Measurements from ENCODE around the gene PRDM7. TPM values are rescaled to one million over a fixed set of nuclear protein-coding genes. Genes with fewer than 3 reads are reported as not detected.

PRDM7 gene
- total and polyA plus RNA-seq, 2 donors (not counting 1 experiment from before 2014, with no cell fraction given): not detected

GRCh38 chr16:90015586-90016338 lies 61.4 kb downstream of the PRDM7 start:
- peaks cover 11% of the 10 kb centered on the region for H4K20me1 ChIP-seq (ENCODE audit: control insufficient read depth, insufficient read depth, low read length, poor library complexity, severe bottlenecking)
- H3K4me1 Mint-ChIP-seq: peaks cover 51% of the 10 kb centered on the region
- no peak overlapping the region for H3K27ac Mint-ChIP-seq
- intact Hi-C loops (cut with micrococcal nuclease): loop anchor here (5.0 to 10.0 kb wide), 2 partner anchors 68 to 91 kb away; partner anchors contain the start of genes DEF8 and TUBB3
- H3K4me3 ChIP-seq (ENCODE audit: control extremely low read depth in 1 of 5, extremely low read depth in 1 of 5, insufficient read depth in 1 of 5, low read depth in 2 of 5, low read length in 4 of 5): no peak overlapping the region
- no peak overlapping the region for H3K4me2 ChIP-seq (replicated peaks; ENCODE audit: low read depth, low read length, poor library complexity, severe bottlenecking)
- WGBS (ENCODE audit: insufficient coverage): 91% methylated on average over 19 of the region's 19 CpGs
- no peak overlapping the region for H2AFZ ChIP-seq (ENCODE audit: insufficient read depth, low read depth, low read length, poor library complexity, severe bottlenecking)
- CTCF ChIA-PET: no interaction called here
- no peaks in the 10 kb centered on the region for H3K36me3 ChIP-seq (replicated peaks in 1 of 2; ENCODE audit: control extremely low read depth in 1 of 2, control insufficient read depth in 1 of 2, extremely low read depth in 1 of 2, insufficient read depth in 2 of 2, low read length in 1 of 2)
- no peak for DNase-seq
- peaks cover 10% of the 10 kb centered on the region for H3K27me3 Mint-ChIP-seq
- H3K27me3 ChIP-seq (replicated peaks in 1 of 4; ENCODE audit: control extremely low read depth in 1 of 4, control insufficient read depth in 3 of 4, insufficient read depth in 4 of 4, low read length in 3 of 4): peaks cover 0 to 12% (median 4%) of the 10 kb centered on the region in 4 experiments
- no peaks in the 10 kb centered on the region for H3K9me3 Mint-ChIP-seq (ENCODE audit: insufficient read depth)
- H3K79me2 ChIP-seq (ENCODE audit: control insufficient read depth, insufficient read depth, low read length): peaks cover 6% of the 10 kb centered on the region
- no peak overlapping the region for H3K9ac ChIP-seq (ENCODE audit: low read length)
- H3K27ac ChIP-seq (ENCODE audit: low read length in 2 of 2): no peak overlapping the region
- H3K9me3 ChIP-seq (ENCODE audit: control extremely low read depth in 1 of 3, control insufficient read depth in 2 of 3, insufficient read depth in 1 of 3, low read length in 2 of 3): peaks cover 0 to 10% (median 3%) of the 10 kb centered on the region in 3 donors
- H3K4me3 Mint-ChIP-seq: no peak overlapping the region
- POLR2A ChIA-PET: no interaction called here
- no peak for TF ChIP-seq EZH2 (IDR thresholded peaks at IDR 0.05; ENCODE audit: borderline replicate concordance, insufficient read depth, low read depth, low read length, poor library complexity, severe bottlenecking)
- TF ChIP-seq, protein P1, sequence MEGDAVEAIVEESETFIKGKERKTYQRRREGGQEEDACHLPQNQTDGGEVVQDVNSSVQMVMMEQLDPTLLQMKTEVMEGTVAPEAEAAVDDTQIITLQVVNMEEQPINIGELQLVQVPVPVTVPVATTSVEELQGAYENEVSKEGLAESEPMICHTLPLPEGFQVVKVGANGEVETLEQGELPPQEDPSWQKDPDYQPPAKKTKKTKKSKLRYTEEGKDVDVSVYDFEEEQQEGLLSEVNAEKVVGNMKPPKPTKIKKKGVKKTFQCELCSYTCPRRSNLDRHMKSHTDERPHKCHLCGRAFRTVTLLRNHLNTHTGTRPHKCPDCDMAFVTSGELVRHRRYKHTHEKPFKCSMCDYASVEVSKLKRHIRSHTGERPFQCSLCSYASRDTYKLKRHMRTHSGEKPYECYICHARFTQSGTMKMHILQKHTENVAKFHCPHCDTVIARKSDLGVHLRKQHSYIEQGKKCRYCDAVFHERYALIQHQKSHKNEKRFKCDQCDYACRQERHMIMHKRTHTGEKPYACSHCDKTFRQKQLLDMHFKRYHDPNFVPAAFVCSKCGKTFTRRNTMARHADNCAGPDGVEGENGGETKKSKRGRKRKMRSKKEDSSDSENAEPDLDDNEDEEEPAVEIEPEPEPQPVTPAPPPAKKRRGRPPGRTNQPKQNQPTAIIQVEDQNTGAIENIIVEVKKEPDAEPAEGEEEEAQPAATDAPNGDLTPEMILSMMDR (IDR thresholded peaks at IDR 0.05): no peak
- no peak for ATAC-seq (ENCODE audit: low read depth)
- H3K4me1 ChIP-seq (ENCODE audit: control insufficient read depth in 2 of 2, insufficient read depth in 2 of 2, low read length in 2 of 2): peaks cover 37 to 47% of the 10 kb centered on the region in 2 donors

All from B cell (primary cell).